Measurements from ENCODE around the gene F3. TPM values are rescaled to one million over a fixed set of nuclear protein-coding genes. Genes with fewer than 3 reads are reported as not detected.
A peak's percentile ranks its signal among the peaks of the same experiment; 100 is the strongest.

The F3 gene
- polyA plus RNA-seq, 1 donor (not counting 4 experiments of a cell fraction or from before 2014, with no cell fraction given) = 1,409 TPM

DNA sequence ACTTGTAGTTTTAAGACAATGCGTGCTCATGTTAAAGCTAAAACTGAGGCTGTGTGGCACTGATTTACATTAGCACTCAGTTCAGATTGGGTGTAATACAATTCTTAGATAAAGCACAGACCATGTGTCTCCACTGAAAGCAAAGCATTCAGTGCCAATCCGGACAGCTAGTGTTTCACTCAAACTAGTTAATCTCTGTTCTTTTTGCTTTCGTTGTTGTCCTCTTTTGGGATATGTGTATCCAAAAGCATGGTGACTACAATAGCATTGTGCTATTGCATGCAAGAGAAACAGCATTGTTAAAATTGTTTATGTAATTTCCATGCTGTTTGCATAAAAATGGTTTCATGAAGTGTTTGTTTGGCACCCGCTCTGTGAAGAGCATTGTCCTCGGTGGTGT lies 54.6 kb downstream of the F3 start:
- dilution Hi-C loops (cut with MboI; ENCODE audit: extremely low pct_ligation_motif_present, low sequenced_read_pairs) = no loop called here
- H3K36me3 ChIP-seq (ENCODE audit: control insufficient read depth in 2 of 2, extremely low read depth in 1 of 2, insufficient read depth in 2 of 2, low read length in 2 of 2) = peaks cover 0 to 3% of the 10 kb centered on the region in 2 experiments
- H2AFZ ChIP-seq (ENCODE audit: control insufficient read depth, low read length) = no peak overlapping the region
- no peaks in the 10 kb centered on the region for H4K20me1 ChIP-seq (ENCODE audit: control insufficient read depth, extremely low read depth, insufficient read depth, low read length)
- H3K4me3 ChIP-seq (ENCODE audit: control insufficient read depth in 2 of 3, extremely low read depth in 1 of 3, insufficient read depth in 2 of 3, low read depth in 1 of 3, low read length in 3 of 3) = no peak overlapping the region
- H3K9me3 ChIP-seq (ENCODE audit: control insufficient read depth, low read depth, low read length) = no peaks in the 10 kb centered on the region
- no peaks in the 10 kb centered on the region for H3K9me1 ChIP-seq (ENCODE audit: control insufficient read depth, extremely low read depth, insufficient read depth, low read length)
- DNase-seq (ENCODE audit: low read depth, low spot score) (no peak), FAIRE-seq (no peak)
- no peak overlapping the region for H3K9ac ChIP-seq (ENCODE audit: control insufficient read depth, extremely low read depth, insufficient read depth, low read length)
- no peaks in the 10 kb centered on the region for H3K27me3 ChIP-seq (ENCODE audit: control insufficient read depth, extremely low read depth, insufficient read depth, low read length)
- H3K4me2 ChIP-seq (ENCODE audit: control insufficient read depth, extremely low read depth, insufficient read depth, low read depth, low read length) = no peak overlapping the region
- H3K27ac ChIP-seq (ENCODE audit: control insufficient read depth, insufficient read depth, low read length) = no peak overlapping the region
- no peaks in the 10 kb centered on the region for H3K4me1 ChIP-seq (ENCODE audit: control insufficient read depth, extremely low read depth, insufficient read depth, low read length)
- TF ChIP-seq EZH2 (IDR thresholded peaks at IDR 0.05; ENCODE audit: low read length) = no peak
- TF ChIP-seq, protein P1, sequence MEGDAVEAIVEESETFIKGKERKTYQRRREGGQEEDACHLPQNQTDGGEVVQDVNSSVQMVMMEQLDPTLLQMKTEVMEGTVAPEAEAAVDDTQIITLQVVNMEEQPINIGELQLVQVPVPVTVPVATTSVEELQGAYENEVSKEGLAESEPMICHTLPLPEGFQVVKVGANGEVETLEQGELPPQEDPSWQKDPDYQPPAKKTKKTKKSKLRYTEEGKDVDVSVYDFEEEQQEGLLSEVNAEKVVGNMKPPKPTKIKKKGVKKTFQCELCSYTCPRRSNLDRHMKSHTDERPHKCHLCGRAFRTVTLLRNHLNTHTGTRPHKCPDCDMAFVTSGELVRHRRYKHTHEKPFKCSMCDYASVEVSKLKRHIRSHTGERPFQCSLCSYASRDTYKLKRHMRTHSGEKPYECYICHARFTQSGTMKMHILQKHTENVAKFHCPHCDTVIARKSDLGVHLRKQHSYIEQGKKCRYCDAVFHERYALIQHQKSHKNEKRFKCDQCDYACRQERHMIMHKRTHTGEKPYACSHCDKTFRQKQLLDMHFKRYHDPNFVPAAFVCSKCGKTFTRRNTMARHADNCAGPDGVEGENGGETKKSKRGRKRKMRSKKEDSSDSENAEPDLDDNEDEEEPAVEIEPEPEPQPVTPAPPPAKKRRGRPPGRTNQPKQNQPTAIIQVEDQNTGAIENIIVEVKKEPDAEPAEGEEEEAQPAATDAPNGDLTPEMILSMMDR (optimal IDR thresholded peaks at IDR 0.05 in 1 of 3, IDR thresholded peaks at IDR 0.05 in 1 of 3, conservative IDR thresholded peaks at IDR 0.05 in 1 of 3; ENCODE audit: extremely low read depth in 1 of 3, insufficient read depth in 2 of 3, low read length in 3 of 3) = no peak
- no peaks in the 10 kb centered on the region for H3K79me2 ChIP-seq (ENCODE audit: control insufficient read depth, insufficient read depth, low read length)

DNA sequence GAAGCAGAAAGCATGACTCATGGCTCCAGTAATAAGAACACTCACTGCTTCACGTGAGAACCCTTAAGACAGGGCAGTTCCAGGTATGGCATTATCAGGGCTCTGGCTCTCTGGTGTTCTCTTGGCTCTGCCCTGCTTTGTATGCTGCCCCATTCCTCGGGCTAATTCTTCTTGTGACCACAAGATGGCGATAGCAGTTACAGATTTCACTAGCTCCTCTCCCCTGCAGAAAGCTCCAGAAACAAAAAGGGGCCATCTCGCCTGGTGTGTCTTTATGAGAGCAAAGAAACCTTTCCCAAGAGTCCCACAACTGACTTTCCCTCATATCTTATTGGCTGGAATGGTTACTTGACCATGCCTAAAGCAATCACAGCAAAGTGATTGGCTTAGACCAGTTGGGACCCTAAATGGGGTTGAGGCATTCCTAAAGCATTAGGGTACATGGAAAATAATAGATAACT lies 60.1 kb downstream of the F3 start:
- dilution Hi-C loops (cut with MboI; ENCODE audit: extremely low pct_ligation_motif_present, low sequenced_read_pairs) = no loop called here
- H3K27ac ChIP-seq (ENCODE audit: control insufficient read depth, insufficient read depth, low read length) = no peak overlapping the region
- no peak overlapping the region for H2AFZ ChIP-seq (ENCODE audit: control insufficient read depth, low read length)
- no peak overlapping the region for H3K4me3 ChIP-seq (ENCODE audit: control insufficient read depth in 2 of 3, extremely low read depth in 1 of 3, insufficient read depth in 2 of 3, low read depth in 1 of 3, low read length in 3 of 3)
- peaks cover 0 to 3% of the 10 kb centered on the region in 2 experiments for H3K36me3 ChIP-seq (ENCODE audit: control insufficient read depth in 2 of 2, extremely low read depth in 1 of 2, insufficient read depth in 2 of 2, low read length in 2 of 2)
- FAIRE-seq (peak; percentile 91), DNase-seq (ENCODE audit: low read depth, low spot score) (peak; percentile 64)
- H3K79me2 ChIP-seq (ENCODE audit: control insufficient read depth, insufficient read depth, low read length) = no peaks in the 10 kb centered on the region
- no peak overlapping the region for H3K9ac ChIP-seq (ENCODE audit: control insufficient read depth, extremely low read depth, insufficient read depth, low read length)
- H3K9me1 ChIP-seq (ENCODE audit: control insufficient read depth, extremely low read depth, insufficient read depth, low read length) = no peaks in the 10 kb centered on the region
- no peaks in the 10 kb centered on the region for H3K27me3 ChIP-seq (ENCODE audit: control insufficient read depth, extremely low read depth, insufficient read depth, low read length)
- H3K9me3 ChIP-seq (ENCODE audit: control insufficient read depth, low read depth, low read length) = no peaks in the 10 kb centered on the region
- no peaks in the 10 kb centered on the region for H3K4me1 ChIP-seq (ENCODE audit: control insufficient read depth, extremely low read depth, insufficient read depth, low read length)
- no peak for TF ChIP-seq EZH2 (IDR thresholded peaks at IDR 0.05; ENCODE audit: low read length)
- TF ChIP-seq, protein P1 (optimal IDR thresholded peaks at IDR 0.05 in 1 of 3, IDR thresholded peaks at IDR 0.05 in 1 of 3, conservative IDR thresholded peaks at IDR 0.05 in 1 of 3; ENCODE audit: extremely low read depth in 1 of 3, insufficient read depth in 2 of 3, low read length in 3 of 3) = peak; percentile 78 to 88 (median 85)
- H3K4me2 ChIP-seq (ENCODE audit: control insufficient read depth, extremely low read depth, insufficient read depth, low read depth, low read length) = no peak overlapping the region
- H4K20me1 ChIP-seq (ENCODE audit: control insufficient read depth, extremely low read depth, insufficient read depth, low read length) = no peaks in the 10 kb centered on the region
